ENCODE measurements around the gene NIPBL.

GRCh38 chr5:36932056-36932455 lies 55.5 kb downstream of the NIPBL start:
- TF ChIP-seq POLR2A (IDR thresholded peaks at IDR 0.05), result no peak
- TF ChIP-seq CTCF (IDR thresholded peaks at IDR 0.05), result no peak

All from transverse colon (tissue), 3 donors.